GM19240 (cell line): ENCODE measurements around the gene ATP9A.
"Not testable (repeated sequence)": the region's sequence is repeated elsewhere in the genome, so short reads cannot be mapped to it uniquely, and the experiment has no call there.

Source experiments
- DNase-seq: peaks from one replicate; pipeline ENCODE4 v3.0.0; 2011; ENCODE audit warnings: low spot score; ENCODE audit not compliant: insufficient read length

The ATP9A gene

GRCh38 chr20:51767867-51768758 lies at the start of gene ATP9A:
Gene ATP9A, minus strand, starts transcription at chr20:51768390. Its CDS starts 21 bp downstream, at chr20:51768369.
- DNase-seq = no peak

GRCh38 chr20:51816856-51817255 lies 48.7 kb upstream of the ATP9A start:
- not testable (repeated sequence) for DNase-seq

- no peak for DNase-seq
Observed at GRCh38 chr20:51815383-51816076, 47.3 kb upstream of the ATP9A start.

DNA sequence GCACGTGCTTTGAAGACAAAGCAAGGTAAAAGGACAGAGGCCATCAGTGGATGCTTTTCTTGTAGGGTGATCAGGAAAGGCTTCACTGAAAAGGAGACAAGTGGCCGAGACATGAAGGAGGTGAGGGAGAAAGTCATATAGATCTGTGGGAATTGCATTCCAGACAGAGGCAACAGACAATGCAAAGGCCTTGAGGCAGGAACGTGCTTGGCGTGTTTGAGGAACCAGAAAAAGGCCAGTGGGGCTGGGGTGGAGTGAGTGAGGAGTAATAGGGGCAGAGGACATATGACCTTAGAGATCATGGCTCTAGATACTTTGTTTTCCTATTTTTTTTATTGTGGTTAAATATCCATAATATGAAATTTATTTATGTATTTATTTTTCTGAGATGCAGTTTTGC lies 44.7 kb upstream of the ATP9A start:
- no peak for DNase-seq

DNA sequence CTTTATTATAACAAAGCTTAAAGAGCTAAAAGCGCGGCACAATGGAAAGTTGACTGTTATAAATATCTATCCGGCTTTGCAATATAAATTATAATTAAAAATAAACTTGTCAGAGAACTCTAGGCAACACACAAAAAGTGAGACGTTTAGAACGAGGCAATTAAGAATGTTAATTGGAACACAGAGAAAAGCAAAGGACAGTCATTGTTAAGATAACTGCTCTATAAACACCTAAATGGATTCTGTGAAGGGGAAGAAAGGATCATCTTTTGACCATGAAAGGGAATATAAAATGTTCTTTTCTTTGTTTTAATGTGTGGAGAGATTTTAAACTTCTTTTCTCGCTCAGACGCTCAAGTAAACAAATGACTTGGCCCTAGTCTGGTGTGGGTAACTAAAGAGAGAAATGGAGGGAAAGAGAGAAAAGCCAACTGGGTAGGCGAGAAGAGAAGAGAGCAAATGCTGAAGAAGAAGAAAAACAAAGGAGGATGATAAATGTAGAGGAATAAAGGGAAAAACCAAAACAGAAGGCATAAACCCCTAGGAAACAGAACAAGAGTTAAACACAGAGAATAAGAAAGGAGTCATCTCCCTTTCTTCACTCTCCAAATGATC lies 43.4 kb upstream of the ATP9A start:
- DNase-seq = no peak

- DNase-seq = no peak
Observed at GRCh38 chr20:51811042-51811355, 42.8 kb upstream of the ATP9A start.

GRCh38 chr20:51810155-51811041 lies 42.2 kb upstream of the ATP9A start:
- no peak for DNase-seq

DNA sequence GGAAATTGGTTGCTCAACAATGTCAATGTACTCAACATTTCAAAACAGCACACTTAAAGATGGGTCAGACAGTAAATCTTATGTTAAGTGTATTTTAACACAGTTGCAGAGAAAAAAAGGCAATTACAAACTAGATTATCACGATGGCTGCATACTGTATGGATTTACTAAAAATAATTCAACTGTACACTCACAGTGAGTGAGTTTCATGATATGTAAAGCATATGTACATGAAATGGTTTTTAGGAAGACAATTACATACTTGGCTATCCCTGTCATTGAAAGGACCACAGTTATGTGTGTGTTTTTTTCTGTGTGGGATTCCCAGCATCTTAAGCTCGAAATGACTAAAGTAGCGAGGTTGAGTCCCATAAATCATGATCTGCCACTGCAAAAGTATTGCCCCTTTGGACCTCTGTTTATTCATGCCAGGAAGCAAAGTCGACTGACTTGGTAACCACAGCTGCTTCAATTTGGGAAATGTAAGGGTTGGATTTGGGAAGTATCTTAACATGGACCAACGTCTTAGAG lies 39.6 kb upstream of the ATP9A start:
- DNase-seq = no peak

DNA sequence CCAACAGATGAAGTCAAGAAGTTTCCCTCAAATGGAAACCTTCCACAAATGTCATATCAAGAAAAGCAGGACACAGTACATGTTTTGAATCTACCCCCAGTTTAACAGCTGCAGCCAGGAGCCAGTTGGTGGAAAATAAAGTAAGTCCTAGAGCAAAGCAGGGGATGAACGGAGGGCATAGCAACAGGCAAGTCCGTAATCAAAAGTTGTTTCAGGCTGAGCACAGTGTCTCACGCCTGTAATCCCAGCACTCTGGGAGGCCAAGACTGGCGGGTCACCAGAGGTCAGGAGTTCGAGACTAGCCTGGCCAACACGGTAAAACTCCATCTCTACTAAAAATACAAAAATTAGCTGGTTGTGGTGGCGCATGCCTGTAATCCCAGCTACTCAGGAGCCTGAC lies 36.6 kb upstream of the ATP9A start:
- no peak for DNase-seq

- no peak for DNase-seq
Observed at GRCh38 chr20:51803148-51803854, 35.1 kb upstream of the ATP9A start.

DNA sequence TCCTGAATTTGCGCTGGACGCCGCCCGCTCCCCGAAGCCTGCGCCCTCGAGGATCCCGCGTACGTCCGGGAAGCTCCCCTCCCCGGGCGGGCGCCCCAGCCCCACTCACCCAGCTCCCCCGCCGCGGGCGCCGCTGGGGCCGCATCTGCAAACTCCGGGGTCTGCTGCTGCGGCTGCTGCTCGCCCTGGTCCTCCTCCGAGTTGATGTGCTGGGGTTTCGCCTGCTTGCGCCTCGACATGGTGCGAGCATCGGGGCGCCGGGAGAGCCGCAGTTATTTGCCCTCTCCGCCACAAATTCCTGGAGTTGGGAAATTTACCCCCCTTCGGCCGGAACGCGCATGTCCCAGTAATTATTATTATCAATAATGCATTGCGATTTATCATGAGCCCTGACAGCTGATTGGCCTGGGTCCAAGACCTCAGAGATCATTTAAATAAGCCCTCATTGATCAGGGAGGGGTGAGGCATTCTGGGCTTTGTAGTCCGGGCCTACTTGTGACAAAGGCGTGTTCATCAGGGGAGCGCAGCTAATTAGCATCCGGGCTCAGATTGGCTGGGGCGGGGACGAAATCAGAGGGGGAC lies 34.1 kb upstream of the ATP9A start, which contains the start of gene SALL4:
Gene SALL4 (minus strand): TSS at position 352 of the 582 bp plus-strand sequence. CDS start 113 bp downstream, at position 239.
- DNase-seq = no peak

- no peak for DNase-seq
Observed at GRCh38 chr20:51801823-51802123, 33.6 kb upstream of the ATP9A start.

- DNase-seq = no peak
Observed at GRCh38 chr20:51801122-51801822, 33.1 kb upstream of the ATP9A start.

DNA sequence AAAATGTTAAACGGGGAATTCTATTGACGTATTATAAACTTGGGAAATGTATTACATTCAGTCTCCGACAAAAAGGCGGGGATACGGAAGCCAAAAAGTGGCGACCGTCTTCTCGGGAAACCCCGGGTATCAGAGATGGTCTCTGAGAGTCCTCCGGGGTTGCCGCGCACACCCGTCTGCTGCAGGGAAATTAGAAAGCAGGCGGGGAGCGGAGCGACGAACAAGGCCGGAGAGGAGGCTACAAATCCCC lies 32.6 kb upstream of the ATP9A start:
- no peak for DNase-seq

DNA sequence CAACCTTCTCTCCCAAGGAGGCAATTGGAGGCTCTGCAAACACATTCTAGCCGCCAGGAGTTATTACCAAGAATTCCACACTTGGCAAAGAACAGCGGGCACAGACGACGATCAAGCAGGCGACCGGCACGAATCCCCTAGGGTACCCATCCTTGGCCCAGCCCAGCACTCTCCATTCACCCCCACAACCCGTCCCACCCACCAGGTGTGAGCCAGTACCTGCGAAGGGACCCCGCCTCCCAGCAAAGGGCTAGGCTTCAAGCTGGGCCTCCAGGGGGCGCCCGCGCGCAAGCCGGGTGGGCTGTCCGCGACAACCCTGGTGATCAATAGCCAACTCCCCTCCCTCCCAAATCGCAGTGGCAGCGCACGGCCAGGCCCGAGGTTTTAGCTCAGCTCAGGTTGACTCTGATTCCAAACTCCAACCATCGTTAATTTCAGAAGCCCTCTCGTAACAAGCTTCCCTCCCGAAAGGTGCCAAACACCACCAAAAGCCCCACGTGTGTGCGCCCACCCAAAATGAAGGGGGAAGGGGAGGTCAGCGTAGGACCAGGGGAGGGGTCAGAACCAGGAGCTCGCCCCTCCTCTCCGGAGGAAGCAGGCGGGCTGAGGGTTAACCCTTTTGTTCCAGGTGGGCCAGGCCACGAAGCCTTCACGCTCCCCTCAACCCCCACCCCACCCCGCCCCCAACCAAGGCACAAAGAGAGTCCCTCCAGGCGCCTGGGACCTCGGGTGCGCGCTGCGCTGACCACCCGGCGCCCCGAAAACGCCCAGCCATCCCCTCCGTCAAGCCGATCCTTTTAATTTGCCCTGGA lies 32.1 kb upstream of the ATP9A start:
- DNase-seq = peak; percentile 56

DNA sequence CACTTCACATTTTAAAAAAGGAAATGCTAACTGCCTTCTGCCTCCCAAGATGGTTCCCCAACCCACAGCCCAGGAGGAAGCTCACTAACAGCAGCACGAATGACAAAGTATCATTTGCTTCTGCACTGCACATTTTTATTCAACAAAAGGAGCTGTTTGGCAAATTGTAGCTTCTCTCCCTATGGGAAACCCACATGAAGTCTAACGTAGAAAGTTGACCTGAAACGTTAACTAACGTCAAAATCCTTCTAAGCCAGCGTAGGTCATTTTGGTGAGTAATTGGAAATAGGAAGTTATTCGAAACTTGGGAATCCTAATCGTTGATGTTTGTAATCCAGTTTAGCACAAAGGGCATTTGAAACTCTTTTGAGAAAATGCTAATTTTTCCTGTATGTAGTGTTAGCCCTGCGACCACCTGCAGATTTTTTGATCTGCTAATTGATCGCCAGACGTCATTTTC lies 31.2 kb upstream of the ATP9A start:
- no peak for DNase-seq

GRCh38 chr20:51797357-51798025 lies 29.3 kb upstream of the ATP9A start:
- no peak for DNase-seq

GRCh38 chr20:51796340-51796739 lies 28.1 kb upstream of the ATP9A start:
- no peak for DNase-seq
